Mammary epithelial cell (primary cell): ENCODE data around the gene PPFIBP2.

Source experiments
- CTCF ChIP-seq, 2 donors: IDR thresholded peaks in 1 of 2; conservative IDR thresholded peaks in 1 of 2; 2 replicates each; pipeline ENCODE4 v1.5.1; 2011 to 2012; ENCODE audit warnings: inconsistent platforms in 2 of 2, low read length in 2 of 2, mild to moderate bottlenecking in 2 of 2, control low read depth in 1 of 2, low read depth in 1 of 2; ENCODE audit not compliant: insufficient read depth in 1 of 2; ENCODE audit errors: extremely low read depth in 1 of 2
- EZH2 ChIP-seq: IDR thresholded peaks from 2 replicates; pipeline ENCODE4 v1.6.1; 2012; ENCODE audit warnings: low read length, inconsistent platforms, borderline replicate concordance

GRCh38 chr11:7670641-7671040 is 156.8 kb downstream of the PPFIBP2 start:
- no peak for TF ChIP-seq CTCF (conservative IDR thresholded peaks at IDR 0.05 in 1 of 2, IDR thresholded peaks at IDR 0.05 in 1 of 2; ENCODE audit: extremely low read depth in 1 of 2, insufficient read depth in 1 of 2, low read depth in 1 of 2, low read length in 2 of 2)
- TF ChIP-seq EZH2 = no peak
